Measurements from ENCODE around the gene DSEL.

Gene DSEL

GRCh38 chr18:67516539-67517443 is at the start of gene DSEL:
Gene DSEL, minus strand, starts transcription at chr18:67516720. Its CDS starts 2,112 bp downstream, at chr18:67514608.
- peak; percentile 96 to 100 for DNase-seq (ENCODE audit: low read depth in 1 of 2, low spot score in 1 of 2)

GRCh38 chr18:67553437-67553836 is 36.9 kb upstream of the DSEL start:
- DNase-seq (ENCODE audit: low read depth in 1 of 2, low spot score in 1 of 2) = no peak

GRCh38 chr18:67550872-67551520 is 34.5 kb upstream of the DSEL start:
- no peak for DNase-seq (ENCODE audit: low read depth in 1 of 2, low spot score in 1 of 2)

GRCh38 chr18:67549946-67550345 is 33.4 kb upstream of the DSEL start:
- DNase-seq (ENCODE audit: low read depth in 1 of 2, low spot score in 1 of 2) = no peak

- no peak for DNase-seq (ENCODE audit: low read depth in 1 of 2, low spot score in 1 of 2)
These were observed 29.2 kb upstream of the DSEL start for GRCh38 chr18:67545681-67546080.

- no peak for DNase-seq (ENCODE audit: low read depth in 1 of 2, low spot score in 1 of 2)
These were observed 24.0 kb upstream of the DSEL start for GRCh38 chr18:67540559-67540958.

- DNase-seq (ENCODE audit: low read depth in 1 of 2, low spot score in 1 of 2) = no peak
These were observed 15.4 kb upstream of the DSEL start for GRCh38 chr18:67531929-67532328.

GRCh38 chr18:67525328-67526099 is 9.0 kb upstream of the DSEL start:
- no peak for DNase-seq (ENCODE audit: low read depth in 1 of 2, low spot score in 1 of 2)

- DNase-seq (ENCODE audit: low read depth in 1 of 2, low spot score in 1 of 2) = no peak
These were observed 3.9 kb upstream of the DSEL start for GRCh38 chr18:67520351-67520921.

GRCh38 chr18:67519592-67519991 is 3.1 kb upstream of the DSEL start:
- no peak for DNase-seq (ENCODE audit: low read depth in 1 of 2, low spot score in 1 of 2)

GRCh38 chr18:67518566-67518965 is 2.0 kb upstream of the DSEL start:
- no peak for DNase-seq (ENCODE audit: low read depth in 1 of 2, low spot score in 1 of 2)

GRCh38 chr18:67517444-67517765 is 885 bp upstream of the DSEL start:
- no peak for DNase-seq (ENCODE audit: low read depth in 1 of 2, low spot score in 1 of 2)

- peak; percentile 8 to 28 for DNase-seq (ENCODE audit: low read depth in 1 of 2, low spot score in 1 of 2)
These were observed 480 bp downstream of the DSEL start for GRCh38 chr18:67515942-67516538.

GRCh38 chr18:67514901-67515540 is 1.5 kb downstream of the DSEL start:
- DNase-seq (ENCODE audit: low read depth in 1 of 2, low spot score in 1 of 2) = no peak

- no peak for DNase-seq (ENCODE audit: low read depth in 1 of 2, low spot score in 1 of 2)
These were observed 2.1 kb downstream of the DSEL start for GRCh38 chr18:67514465-67514864.

- DNase-seq (ENCODE audit: low read depth in 1 of 2, low spot score in 1 of 2) = no peak
These were observed 3.2 kb downstream of the DSEL start for GRCh38 chr18:67513280-67513679.

- no peak for DNase-seq (ENCODE audit: low read depth in 1 of 2, low spot score in 1 of 2)
These were observed 4.7 kb downstream of the DSEL start for GRCh38 chr18:67511840-67512239.

GRCh38 chr18:67510831-67511230 is 5.7 kb downstream of the DSEL start:
- DNase-seq (ENCODE audit: low read depth in 1 of 2, low spot score in 1 of 2) = no peak

- no peak for DNase-seq (ENCODE audit: low read depth in 1 of 2, low spot score in 1 of 2)
These were observed 6.7 kb downstream of the DSEL start for GRCh38 chr18:67509741-67510391.

- DNase-seq (ENCODE audit: low read depth in 1 of 2, low spot score in 1 of 2) = no peak
These were observed 8.4 kb downstream of the DSEL start for GRCh38 chr18:67508146-67508545.
